ENCODE measurements around the gene PGBD5. TPM values are rescaled to one million over a fixed set of nuclear protein-coding genes. Genes with fewer than 3 reads are reported as not detected.
A peak's percentile ranks its signal among the peaks of the same experiment; 100 is the strongest.

PGBD5 gene
- total RNA-seq, 2 donors from 2014 or later = 0.14 to 0.63 TPM

DNA sequence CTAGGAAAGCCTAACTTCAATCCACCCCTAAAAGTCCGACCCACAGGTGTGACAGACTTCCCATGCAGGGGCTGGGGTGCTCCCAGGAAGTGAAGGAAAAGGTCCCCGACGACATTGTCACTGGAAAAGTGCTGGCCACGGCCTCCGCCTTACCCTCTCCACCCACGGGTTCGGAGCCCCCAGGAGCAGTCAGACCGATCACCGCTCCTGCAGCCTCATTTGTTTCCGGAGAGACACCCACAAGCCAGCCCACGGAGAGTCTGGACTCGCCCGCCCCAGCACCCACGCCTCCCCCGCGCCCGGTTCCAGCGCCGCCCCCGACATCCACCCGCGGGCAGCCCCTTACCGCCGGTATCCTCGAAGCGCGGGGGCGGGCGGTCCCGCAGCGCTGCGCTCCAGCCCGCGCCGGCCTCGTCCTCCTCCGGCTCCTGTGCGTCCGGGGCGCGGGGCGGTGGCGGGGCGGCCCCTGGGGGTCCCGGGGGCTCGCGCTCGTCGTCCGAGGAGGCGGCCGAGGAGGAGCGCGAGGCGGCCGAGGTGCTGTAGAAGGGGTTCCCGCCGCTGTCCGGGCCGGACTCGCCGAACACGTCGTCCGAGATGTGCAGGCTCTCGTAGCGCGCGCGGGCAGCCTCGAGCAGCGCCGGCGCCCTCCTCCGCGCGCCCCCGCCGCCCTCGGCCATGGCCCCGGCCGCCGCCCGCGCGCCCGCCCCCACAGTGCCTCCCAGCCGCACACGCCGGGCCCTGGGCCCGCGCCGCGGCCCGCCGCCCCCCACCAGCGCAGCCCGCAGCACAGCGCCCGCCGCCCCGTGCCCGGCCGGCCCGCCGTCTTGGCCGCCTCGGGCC lies 660 bp downstream of the PGBD5 start:
- H3K4me1 ChIP-seq (ENCODE audit: control insufficient read depth in 1 of 2, low read depth in 2 of 2) = peaks cover 0 to 12% of the 10 kb centered on the region in 2 donors
- peaks cover 7% of the 10 kb centered on the region for H3K27me3 ChIP-seq (replicated peaks; ENCODE audit: insufficient read depth)
- TF ChIP-seq, protein P1, sequence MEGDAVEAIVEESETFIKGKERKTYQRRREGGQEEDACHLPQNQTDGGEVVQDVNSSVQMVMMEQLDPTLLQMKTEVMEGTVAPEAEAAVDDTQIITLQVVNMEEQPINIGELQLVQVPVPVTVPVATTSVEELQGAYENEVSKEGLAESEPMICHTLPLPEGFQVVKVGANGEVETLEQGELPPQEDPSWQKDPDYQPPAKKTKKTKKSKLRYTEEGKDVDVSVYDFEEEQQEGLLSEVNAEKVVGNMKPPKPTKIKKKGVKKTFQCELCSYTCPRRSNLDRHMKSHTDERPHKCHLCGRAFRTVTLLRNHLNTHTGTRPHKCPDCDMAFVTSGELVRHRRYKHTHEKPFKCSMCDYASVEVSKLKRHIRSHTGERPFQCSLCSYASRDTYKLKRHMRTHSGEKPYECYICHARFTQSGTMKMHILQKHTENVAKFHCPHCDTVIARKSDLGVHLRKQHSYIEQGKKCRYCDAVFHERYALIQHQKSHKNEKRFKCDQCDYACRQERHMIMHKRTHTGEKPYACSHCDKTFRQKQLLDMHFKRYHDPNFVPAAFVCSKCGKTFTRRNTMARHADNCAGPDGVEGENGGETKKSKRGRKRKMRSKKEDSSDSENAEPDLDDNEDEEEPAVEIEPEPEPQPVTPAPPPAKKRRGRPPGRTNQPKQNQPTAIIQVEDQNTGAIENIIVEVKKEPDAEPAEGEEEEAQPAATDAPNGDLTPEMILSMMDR (IDR thresholded peaks at IDR 0.05) = no peak
- ATAC-seq (ENCODE audit: insufficient number of reproducible peaks, low FRiP score, low read depth) (no peak), DNase-seq (ENCODE audit: low spot score) (no peak)
- no peaks in the 10 kb centered on the region for H3K36me3 ChIP-seq
- no peaks in the 10 kb centered on the region for H3K9me3 ChIP-seq
- peak overlapping the region; percentile 58 for H3K4me3 ChIP-seq
- H3K27ac ChIP-seq = no peak overlapping the region

DNA sequence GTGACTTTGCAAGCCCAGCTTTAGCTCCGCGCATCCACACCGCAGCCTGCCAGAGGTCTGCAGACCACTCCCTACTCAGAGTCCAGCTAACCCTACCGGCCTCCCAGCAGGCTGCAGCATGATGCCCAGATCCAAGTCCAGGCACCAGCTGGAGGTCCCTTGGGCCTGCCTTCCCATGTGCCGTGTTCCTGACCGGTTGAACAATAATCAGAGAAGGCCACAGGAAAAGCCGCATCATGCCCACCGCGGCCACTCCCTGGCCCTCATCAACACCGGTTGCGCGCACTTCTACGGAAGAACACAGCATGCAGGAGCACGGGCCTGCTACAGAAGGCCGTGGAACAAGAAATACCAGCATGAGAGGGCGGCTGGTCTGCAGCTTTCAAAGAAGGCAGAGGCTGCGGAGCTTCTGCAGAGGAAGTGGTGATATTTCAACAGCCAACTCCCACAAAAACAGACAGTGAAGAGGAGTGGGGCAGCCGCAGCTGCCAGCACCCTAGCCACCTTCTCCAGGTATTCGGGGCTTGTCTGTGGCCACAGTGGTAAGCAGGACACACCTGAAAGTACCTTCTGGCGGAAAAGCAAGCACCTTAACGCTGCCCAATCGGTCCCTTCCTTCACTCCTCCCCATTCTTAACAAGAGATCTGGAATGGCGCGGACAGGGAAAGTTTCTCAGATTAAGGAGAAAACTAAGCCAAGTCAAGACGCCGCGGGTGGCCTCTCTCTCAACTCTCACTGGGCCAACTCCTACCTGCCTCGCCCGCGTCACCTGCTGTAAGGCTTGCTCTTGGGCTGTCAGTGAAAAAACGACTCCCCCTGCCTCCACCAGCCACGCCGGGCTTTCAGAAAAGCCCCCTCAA lies 1.5 kb downstream of the PGBD5 start:
- TF ChIP-seq, protein P1 (IDR thresholded peaks at IDR 0.05) = no peak
- DNase-seq (ENCODE audit: low spot score) = no peak
- peak overlapping the region; percentile 58 for H3K4me3 ChIP-seq
- H3K4me1 ChIP-seq (ENCODE audit: control insufficient read depth in 1 of 2, low read depth in 2 of 2) = peaks cover 0 to 12% of the 10 kb centered on the region in 2 donors
- peaks cover 7% of the 10 kb centered on the region for H3K27me3 ChIP-seq (replicated peaks; ENCODE audit: insufficient read depth)
- no peak for ATAC-seq (ENCODE audit: insufficient number of reproducible peaks, low FRiP score, low read depth)
- H3K36me3 ChIP-seq = no peaks in the 10 kb centered on the region
- no peaks in the 10 kb centered on the region for H3K9me3 ChIP-seq
- no peak overlapping the region for H3K27ac ChIP-seq

DNA sequence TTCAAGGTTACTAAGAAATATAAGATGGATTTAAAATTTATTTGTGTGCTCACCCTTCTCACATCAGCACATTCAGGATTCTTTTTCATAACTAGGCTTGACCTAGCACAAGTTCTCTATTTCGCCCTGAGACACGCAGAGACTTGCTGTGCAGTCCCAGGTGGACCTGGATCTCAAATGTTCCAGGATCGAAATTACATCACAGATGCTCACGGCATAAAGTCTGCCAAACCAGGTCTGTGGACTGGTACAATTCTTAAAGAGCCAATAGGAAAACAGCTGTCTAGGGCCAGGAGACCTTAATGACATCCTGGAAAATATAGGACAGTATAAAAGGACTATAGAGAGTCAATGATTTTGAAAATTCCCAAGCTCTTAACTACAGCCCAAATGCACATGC lies 2.2 kb downstream of the PGBD5 start:
- ATAC-seq (ENCODE audit: insufficient number of reproducible peaks, low FRiP score, low read depth) (no peak), DNase-seq (ENCODE audit: low spot score) (no peak)
- Histone ChIP-seq H3K27ac (no peak overlapping the region), H3K4me1 (ENCODE audit: control insufficient read depth in 1 of 2, low read depth in 2 of 2) (peaks cover 0 to 12% of the 10 kb centered on the region in 2 donors), H3K4me3 (no peak overlapping the region), H3K36me3 (no peaks in the 10 kb centered on the region), H3K9me3 (no peaks in the 10 kb centered on the region), H3K27me3 (replicated peaks; ENCODE audit: insufficient read depth) (peaks cover 7% of the 10 kb centered on the region)
- TF ChIP-seq, protein P1 (IDR thresholded peaks at IDR 0.05) = no peak

DNA sequence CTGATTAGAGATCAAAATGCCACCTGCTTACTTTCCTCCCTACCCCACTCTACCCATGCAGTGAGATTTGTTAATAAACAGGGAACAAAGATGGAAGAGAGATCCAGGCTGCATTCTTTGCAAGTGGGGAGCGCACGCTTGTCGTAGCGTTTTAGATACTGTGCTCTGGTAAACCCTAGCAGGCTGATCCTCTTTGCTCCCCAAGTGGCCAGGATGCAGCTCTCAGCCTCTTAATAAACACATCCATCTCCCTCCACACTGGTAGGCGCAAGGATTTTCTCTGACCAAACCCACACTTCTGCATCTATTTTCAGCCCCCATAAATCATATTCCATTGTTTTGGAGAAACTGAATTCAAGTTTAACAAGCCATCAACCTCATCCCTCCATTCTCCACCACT lies 2.9 kb downstream of the PGBD5 start:
- DNase-seq (ENCODE audit: low spot score) (no peak), ATAC-seq (ENCODE audit: insufficient number of reproducible peaks, low FRiP score, low read depth) (no peak)
- H3K27me3 ChIP-seq (replicated peaks; ENCODE audit: insufficient read depth) = peaks cover 7% of the 10 kb centered on the region
- H3K27ac ChIP-seq = no peak overlapping the region
- H3K4me1 ChIP-seq (ENCODE audit: control insufficient read depth in 1 of 2, low read depth in 2 of 2) = peaks cover 0 to 12% of the 10 kb centered on the region in 2 donors
- no peak overlapping the region for H3K4me3 ChIP-seq
- no peaks in the 10 kb centered on the region for H3K36me3 ChIP-seq
- TF ChIP-seq, protein P1 (IDR thresholded peaks at IDR 0.05) = no peak
- H3K9me3 ChIP-seq = no peaks in the 10 kb centered on the region
